Measurements from ENCODE around the gene PSEN1. TPM values are rescaled to one million over a fixed set of nuclear protein-coding genes. Genes with fewer than 3 reads are reported as not detected.

Gene PSEN1
- total and polyA plus RNA-seq, 2 of the 8 experiments (the other 6 are each of a cell fraction or from before 2014, with no cell fraction given), result 10.1 to 38.7 TPM

DNA sequence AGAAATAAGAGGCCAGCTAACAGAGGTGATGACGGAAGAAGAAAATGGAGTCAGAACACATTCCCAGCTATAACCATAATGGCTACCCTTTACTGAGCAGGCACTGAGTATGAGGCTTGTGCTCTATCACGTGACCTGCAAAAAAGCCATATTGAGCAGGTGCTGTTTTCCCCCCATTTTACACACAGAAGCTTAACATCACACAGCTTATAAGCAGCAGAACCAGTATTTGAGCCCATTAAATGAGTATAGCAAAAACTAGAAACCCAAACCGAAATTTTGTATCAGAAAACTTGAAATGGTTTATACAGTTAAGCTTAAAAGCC lies 129.4 kb downstream of the PSEN1 start:
- no peak overlapping the region for H3K56ac ChIP-seq (replicated peaks; ENCODE audit: insufficient read length, low read depth, low read length)
- H3K36me3 ChIP-seq (ENCODE audit: control insufficient read depth in 2 of 4, insufficient read depth in 4 of 4, low read length in 3 of 4), result peaks cover 3 to 28% (median 11%) of the 10 kb centered on the region in 4 experiments; a peak in 7 of 8 replicates
- H2AFZ ChIP-seq (ENCODE audit: low read length), result no peak overlapping the region
- peaks cover 0 to 2% of the 10 kb centered on the region in 2 experiments for H4K20me1 ChIP-seq (replicated peaks in 1 of 2; ENCODE audit: control insufficient read depth in 1 of 2, insufficient read depth in 2 of 2, low read length in 2 of 2)
- H2BK12ac ChIP-seq (ENCODE audit: low read depth, low read length), result no peak overlapping the region
- H3K79me1 ChIP-seq (ENCODE audit: low read depth, low read length), result no peaks in the 10 kb centered on the region
- ChIA-PET CTCF (ENCODE audit: partially characterized antibody) (interaction anchor here (0.6 to 5.1 kb wide), 11 partner anchors 12 to 556 kb away, joined by 3 to 46 read pairs (median 4); no protein-coding TSS in a partner anchor), POLR2A (ENCODE audit: partially characterized antibody) (interaction anchor here (0.7 to 3.8 kb wide), 8 partner anchors 9 to 42 kb away, joined by 3 to 21 read pairs (median 5); no protein-coding TSS in a partner anchor)
- H2BK120ac ChIP-seq (replicated peaks; ENCODE audit: low read depth, low read length), result no peak overlapping the region
- H3K23me2 ChIP-seq (ENCODE audit: low read depth, low read length), result no peaks in the 10 kb centered on the region; the same call in 1 of the 2 replicates
- H3K23ac ChIP-seq (ENCODE audit: insufficient read length), result no peak overlapping the region
- no peak overlapping the region for H3K4me2 ChIP-seq (ENCODE audit: insufficient read depth in 1 of 2, low read depth in 2 of 2, low read length in 2 of 2)
- no peaks in the 10 kb centered on the region for H3K79me2 ChIP-seq (ENCODE audit: control insufficient read depth in 1 of 2, insufficient read depth in 2 of 2, low read length in 2 of 2)
- H3K4me3 ChIP-seq (ENCODE audit: extremely low read depth in 1 of 4, insufficient read depth in 2 of 4, low read depth in 3 of 4, low read length in 4 of 4), result no peak overlapping the region
- no peak overlapping the region for H4K8ac ChIP-seq (ENCODE audit: extremely low read depth, insufficient read depth, low read length)
- no peak overlapping the region for H2BK15ac ChIP-seq (ENCODE audit: low read length)
- no peak overlapping the region for H3K14ac ChIP-seq (ENCODE audit: insufficient read length)
- H3K9me3 ChIP-seq (ENCODE audit: insufficient read depth in 2 of 2, low read depth in 1 of 2, low read length in 1 of 2), result no peaks in the 10 kb centered on the region
- no peak overlapping the region for H2BK5ac ChIP-seq (ENCODE audit: low read depth, low read length)
- H3K9ac ChIP-seq (replicated peaks in 1 of 4; ENCODE audit: extremely low read depth in 1 of 4, low read depth in 3 of 4, low read length in 3 of 4), result no peak overlapping the region
- FAIRE-seq (no peak), DNase-seq (ENCODE audit: low read depth in 1 of 2, low spot score in 2 of 2) (no peak)
- no peak overlapping the region for H4K91ac ChIP-seq (replicated peaks; ENCODE audit: insufficient read length, low read length)
- H2AK5ac ChIP-seq (ENCODE audit: low read depth, low read length), result no peak overlapping the region
- H3K18ac ChIP-seq (ENCODE audit: extremely low read depth, low read length), result no peak overlapping the region
- no peak overlapping the region for H2BK20ac ChIP-seq (ENCODE audit: low read length)
- H3K4me1 ChIP-seq (replicated peaks in 1 of 4; ENCODE audit: control insufficient read depth in 3 of 4, insufficient read depth in 4 of 4, low read length in 3 of 4), result peaks cover 0 to 6% (median 3%) of the 10 kb centered on the region in 4 experiments; a peak in 5 of 7 replicates
- TF ChIP-seq TAF1 (IDR thresholded peaks at IDR 0.05; ENCODE audit: low read depth, low read length) (no peak), YY1 (IDR thresholded peaks at IDR 0.05; ENCODE audit: low read depth, low read length) (0 out of 2 replicates have a peak, but pooled peaks have one; percentile 24)
- TF ChIP-seq, protein P1, sequence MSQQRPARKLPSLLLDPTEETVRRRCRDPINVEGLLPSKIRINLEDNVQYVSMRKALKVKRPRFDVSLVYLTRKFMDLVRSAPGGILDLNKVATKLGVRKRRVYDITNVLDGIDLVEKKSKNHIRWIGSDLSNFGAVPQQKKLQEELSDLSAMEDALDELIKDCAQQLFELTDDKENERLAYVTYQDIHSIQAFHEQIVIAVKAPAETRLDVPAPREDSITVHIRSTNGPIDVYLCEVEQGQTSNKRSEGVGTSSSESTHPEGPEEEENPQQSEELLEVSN (IDR thresholded peaks at IDR 0.05), result peak; percentile 19; the same call in 1 of the 2 replicates
- no peak overlapping the region for H3K4ac ChIP-seq (replicated peaks; ENCODE audit: insufficient read length, low read depth, low read length)
- no peak overlapping the region for H4K5ac ChIP-seq (ENCODE audit: insufficient read length, low read depth, low read length)
- H3K27me3 ChIP-seq (replicated peaks in 1 of 4; ENCODE audit: control insufficient read depth in 3 of 4, extremely low read depth in 1 of 4, insufficient read depth in 3 of 4, low read length in 3 of 4), result peaks cover 0 to 1% (median 0%) of the 10 kb centered on the region in 4 experiments; a peak in 1 of 7 replicates
- whole genome bisulfite sequencing, 2 experiments (ENCODE audit: extremely low coverage in 1 of 2, insufficient coverage in 1 of 2, insufficient read length in 1 of 2, insufficient replicate concordance in 2 of 2, low coverage in 1 of 2, low lambda C conversion rate in 2 of 2, missing lambda C conversion rate in 1 of 2), result 92% methylated on average over 3 of the region's 3 CpGs; no CpG with 5 or more reads in 1 of the 2 experiments
- no peak overlapping the region for H3K27ac ChIP-seq (ENCODE audit: low read depth, low read length)

Data from H1 (cell line).